Smooth muscle cell (in vitro differentiated cells): Measurements from ENCODE around the gene USPL1. TPM values are rescaled to one million over a fixed set of nuclear protein-coding genes. Genes with fewer than 3 reads are reported as not detected.

Source experiments
- DNase-seq: peaks from one replicate; lab custom pipeline; 2025; ENCODE audit not compliant: unreplicated experiment; lab: John Stamatoyannopoulos, UW
- H2AFZ ChIP-seq: fragments of 200-600 bp; sonication (generic); 2 replicates; pipeline ENCODE4 v1.6.0; 2016; ENCODE audit warnings: antibody characterized with exemption, low read depth, mild to moderate bottlenecking
- H3F3A ChIP-seq: fragments of 200-600 bp; sonication (generic); 2 replicates; pipeline ENCODE4 v1.6.0; 2017; ENCODE audit warnings: antibody characterized with exemption, low read depth
- H3K27ac ChIP-seq: fragments of 200-600 bp; sonication (generic); 2 replicates; pipeline ENCODE4 v1.5.1; 2016; ENCODE audit warnings: low read depth, mild to moderate bottlenecking
- H3K27me3 ChIP-seq: fragments of 200-600 bp; sonication (generic); 2 replicates; pipeline ENCODE4 v1.6.1; 2016; ENCODE audit warnings: low read depth, mild to moderate bottlenecking
- H3K36me3 ChIP-seq: fragments of 200-600 bp; sonication (generic); 2 replicates; pipeline ENCODE4 v1.5.1; 2016; ENCODE audit warnings: low read depth
- H3K4me1 ChIP-seq: fragments of 200-600 bp; sonication (generic); 2 replicates; pipeline ENCODE4 v1.5.1; 2016; ENCODE audit warnings: low read depth
- H3K4me2 ChIP-seq: fragments of 200-600 bp; sonication (generic); 2 replicates; pipeline ENCODE4 v1.6.0; 2016; ENCODE audit warnings: mild to moderate bottlenecking
- H3K4me3 ChIP-seq: fragments of 200-600 bp; sonication (generic); 2 replicates; pipeline ENCODE4 v1.5.1; 2016; ENCODE audit warnings: mild to moderate bottlenecking
- H3K79me2 ChIP-seq: fragments of 200-600 bp; sonication (generic); 2 replicates; pipeline ENCODE4 v1.6.0; 2016; ENCODE audit warnings: low read depth, mild to moderate bottlenecking
- H3K9ac ChIP-seq: fragments of 200-600 bp; sonication (generic); 2 replicates; pipeline ENCODE4 v1.6.0; 2016; ENCODE audit warnings: low read depth
- H3K9me3 ChIP-seq: fragments of 200-600 bp; sonication (generic); replicated peaks from 2 replicates; pipeline ENCODE4 v1.5.1; 2016; ENCODE audit warnings: low read depth
- H4K20me1 ChIP-seq: fragments of 200-600 bp; sonication (generic); 2 replicates; pipeline ENCODE4 v1.6.0; 2016; ENCODE audit warnings: low read depth
- CTCF ChIP-seq: fragments of 200-600 bp; sonication (generic); IDR thresholded peaks from 2 replicates; pipeline ENCODE4 v1.5.1; 2017; ENCODE audit warnings: borderline replicate concordance, mild to moderate bottlenecking, antibody characterized with exemption; ENCODE audit not compliant: insufficient read depth, poor library complexity, severe bottlenecking
- WGBS: methylation state at CpG from one replicate; pipeline ENCODE4 v1.1.7; 2016; ENCODE audit warnings: low lambda C conversion rate; 5-methylcytosine and 5-hydroxymethylcytosine counted together
- polyA plus RNA-seq: library from polyadenylated mRNA; unstranded; fragments of >200 nt; fragmentation: Nextera tagmentation; extraction: Ambion mirVana; gene quantifications from 2 replicates; pipeline ENCODE4 v1.2.1, GENCODE V29; 2016
- total RNA-seq: library from RNA; depleted of rRNA; stranded (reverse); fragments of >200 nt; gene quantifications from 2 replicates; pipeline ENCODE4 v1.2.3, GENCODE V29; 2014

USPL1 gene
- total and polyA plus RNA-seq, 2 experiments from 2014 or later, result 12.3 to 33.3 TPM

DNA sequence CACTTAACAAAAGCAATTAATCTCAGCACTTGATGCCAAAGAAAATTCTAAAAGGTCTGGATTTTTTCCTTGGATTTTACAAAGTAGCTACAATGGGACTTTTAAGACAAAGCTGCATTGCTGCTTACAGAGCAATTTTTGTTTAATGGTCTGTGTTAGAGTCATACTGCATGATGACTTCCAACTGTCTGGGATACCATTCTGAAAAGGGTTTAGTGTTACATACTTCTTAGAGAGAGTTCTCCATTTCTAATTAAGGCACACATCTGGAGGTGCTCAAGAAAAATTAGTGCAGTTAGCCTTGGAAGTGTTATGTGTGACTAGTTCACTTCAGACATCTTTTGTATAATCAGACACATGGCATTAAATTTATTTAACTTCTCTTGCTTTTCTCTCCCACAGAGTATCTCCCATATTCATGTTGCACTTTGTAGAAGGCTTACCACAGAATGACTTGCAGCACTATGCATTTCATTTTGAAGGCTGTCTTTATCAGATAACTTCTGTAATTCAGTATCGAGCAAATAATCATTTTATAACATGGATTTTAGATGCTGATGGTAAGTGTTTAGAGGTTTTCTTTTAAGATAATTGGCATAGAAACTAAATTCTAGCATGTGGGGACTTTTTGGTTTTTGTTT lies 35.1 kb downstream of the USPL1 start:
- Histone ChIP-seq H2AFZ (no peak overlapping the region), H4K20me1 (peaks cover 42% of the 10 kb centered on the region), H3K27ac (no peak overlapping the region), H3K9ac (no peak overlapping the region), H3F3A (peaks cover 9% of the 10 kb centered on the region), H3K36me3 (peaks cover 27% of the 10 kb centered on the region), H3K4me3 (no peak overlapping the region), H3K9me3 (no peaks in the 10 kb centered on the region), H3K4me2 (no peak overlapping the region), H3K4me1 (no peaks in the 10 kb centered on the region), H3K79me2 (no peaks in the 10 kb centered on the region), H3K27me3 (no peaks in the 10 kb centered on the region)
- 89% methylated on average over 1 of the region's 1 CpG for WGBS
- DNase-seq, result no peak
- no peak for TF ChIP-seq CTCF

DNA sequence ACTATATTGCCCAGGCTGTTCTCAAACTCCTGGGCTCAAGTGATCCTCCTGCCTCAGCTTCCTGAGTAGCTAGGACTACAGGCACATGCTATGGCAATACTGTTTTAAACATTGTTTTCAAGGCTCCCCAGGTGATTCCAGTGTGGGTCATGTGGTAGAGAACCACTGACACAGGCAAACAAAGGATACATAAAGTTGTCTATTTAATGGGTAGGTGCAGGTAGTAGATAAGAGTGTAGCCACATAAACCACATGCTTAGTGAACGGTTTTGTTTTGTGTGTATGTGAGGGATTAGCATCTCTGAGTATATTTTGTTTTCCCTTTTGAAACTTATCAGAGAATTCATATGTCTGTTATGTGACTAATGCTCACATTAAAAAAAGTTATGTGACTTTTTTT lies 36.7 kb downstream of the USPL1 start:
- Histone ChIP-seq H4K20me1 (peaks cover 34% of the 10 kb centered on the region), H2AFZ (no peak overlapping the region), H3K4me1 (no peaks in the 10 kb centered on the region), H3K9ac (no peak overlapping the region), H3K4me2 (no peak overlapping the region), H3K36me3 (peaks cover 22% of the 10 kb centered on the region), H3K27ac (no peak overlapping the region), H3K9me3 (no peaks in the 10 kb centered on the region), H3K79me2 (no peaks in the 10 kb centered on the region), H3K4me3 (no peak overlapping the region), H3F3A (peaks cover 10% of the 10 kb centered on the region), H3K27me3 (no peaks in the 10 kb centered on the region)
- no peak for TF ChIP-seq CTCF
- DNase-seq, result no peak
- 79% methylated on average over 1 of the region's 1 CpG for WGBS

- Histone ChIP-seq H3K79me2 (no peaks in the 10 kb centered on the region), H4K20me1 (peaks cover 23% of the 10 kb centered on the region), H3K27ac (no peak overlapping the region), H3K4me1 (no peaks in the 10 kb centered on the region), H3F3A (peaks cover 10% of the 10 kb centered on the region), H3K4me3 (no peak overlapping the region), H2AFZ (no peak overlapping the region), H3K9ac (no peak overlapping the region), H3K4me2 (no peak overlapping the region), H3K9me3 (no peaks in the 10 kb centered on the region), H3K36me3 (peaks cover 22% of the 10 kb centered on the region), H3K27me3 (no peaks in the 10 kb centered on the region)
- TF ChIP-seq CTCF, result no peak
- 99% methylated on average over 3 of the region's 3 CpGs for WGBS
- DNase-seq, result no peak
These were observed 38.5 kb downstream of the USPL1 start for GRCh38 chr13:30656178-30656577.

- Histone ChIP-seq H3K9me3 (no peaks in the 10 kb centered on the region), H3F3A (peaks cover 10% of the 10 kb centered on the region), H3K4me3 (no peak overlapping the region), H3K4me1 (no peaks in the 10 kb centered on the region), H3K36me3 (peaks cover 22% of the 10 kb centered on the region), H4K20me1 (no peaks in the 10 kb centered on the region), H2AFZ (no peak overlapping the region), H3K27me3 (no peaks in the 10 kb centered on the region), H3K79me2 (no peaks in the 10 kb centered on the region), H3K27ac (no peak overlapping the region), H3K4me2 (no peak overlapping the region), H3K9ac (no peak overlapping the region)
- 30% methylated on average over 7 of the region's 7 CpGs for WGBS
- TF ChIP-seq CTCF, result no peak
- no peak for DNase-seq
These were observed 42.3 kb downstream of the USPL1 start for GRCh38 chr13:30659980-30660379.
